ENCODE results near the gene TSPAN2.

The TSPAN2 gene

DNA sequence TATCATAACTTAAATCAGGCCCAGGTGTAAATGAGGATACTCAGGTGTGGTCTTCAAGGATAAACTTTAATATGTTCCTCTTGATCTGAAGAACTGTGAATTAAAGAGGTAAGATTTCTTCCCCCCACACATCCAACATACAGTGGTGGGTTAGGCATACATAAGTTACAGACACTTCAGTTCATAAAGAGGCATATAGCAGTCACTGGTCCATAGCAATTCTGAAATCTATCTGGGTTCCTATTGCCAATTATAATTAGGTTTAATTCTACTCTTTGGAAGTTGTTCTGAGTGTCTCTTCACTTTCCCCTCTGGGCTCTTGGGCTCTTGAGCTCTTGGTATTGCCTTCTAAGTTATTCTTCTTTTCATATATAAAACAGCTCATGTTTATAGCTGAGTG lies 32.5 kb upstream of the TSPAN2 start:
- peaks cover 6% of the 10 kb centered on the region for H3K36me3 Mint-ChIP-seq

DNA sequence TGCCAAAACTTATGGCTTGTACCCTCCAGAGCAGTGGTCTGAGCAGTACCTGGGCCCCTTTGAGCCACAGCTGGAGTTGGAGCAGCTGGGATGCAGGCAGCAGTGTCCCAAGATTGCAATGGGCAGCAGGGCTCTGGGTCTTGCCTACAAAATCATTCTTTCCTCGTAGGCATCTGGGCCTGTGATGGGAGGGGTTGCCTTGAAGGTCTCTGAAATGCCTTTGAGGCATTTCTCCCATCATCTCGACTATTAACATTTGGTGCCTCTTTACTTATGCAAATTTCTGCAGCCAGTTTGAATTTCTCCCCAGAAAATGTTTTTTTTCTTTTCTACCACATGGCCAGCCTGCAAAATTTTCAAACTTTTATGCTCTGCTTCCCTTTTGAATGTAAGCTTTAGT lies 31.0 kb upstream of the TSPAN2 start:
- H3K4me3 Mint-ChIP-seq: no peak overlapping the region
- no peak overlapping the region for H3K27ac Mint-ChIP-seq
- no peaks in the 10 kb centered on the region for H3K4me1 Mint-ChIP-seq (ENCODE audit: low read depth)
- H3K27me3 Mint-ChIP-seq: peaks cover 13% of the 10 kb centered on the region
- H3K36me3 Mint-ChIP-seq: peaks cover 6% of the 10 kb centered on the region
- H3K9me3 Mint-ChIP-seq (ENCODE audit: low read depth): peaks cover 27% of the 10 kb centered on the region

More for the DNA sequence above, 32.5 kb upstream of the TSPAN2 start:
- Mint-ChIP-seq H3K27ac (no peak overlapping the region), H3K27me3 (peaks cover 14% of the 10 kb centered on the region), H3K4me3 (no peak overlapping the region), H3K4me1 (ENCODE audit: low read depth) (no peaks in the 10 kb centered on the region), H3K9me3 (ENCODE audit: low read depth) (peaks cover 27% of the 10 kb centered on the region)

DNA sequence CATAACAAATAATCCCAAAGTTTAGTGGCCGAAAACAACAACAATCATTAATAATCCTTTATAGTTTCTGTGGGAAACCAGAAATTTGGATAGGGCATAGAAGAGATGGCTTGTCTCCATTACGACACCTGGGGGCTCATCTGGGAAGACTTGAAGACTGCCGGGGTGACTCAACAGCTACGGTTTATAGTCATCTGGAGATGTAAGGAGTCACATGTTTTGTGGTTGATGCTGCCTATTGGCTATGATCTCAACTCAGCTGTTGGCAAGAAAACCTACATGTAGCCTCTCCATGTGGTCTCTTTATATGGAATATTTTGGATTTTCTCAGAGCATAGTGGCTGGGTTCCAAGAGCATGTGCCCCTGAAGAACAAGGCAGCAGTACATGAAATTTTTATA lies 29.3 kb upstream of the TSPAN2 start:
- Mint-ChIP-seq H3K36me3 (peaks cover 4% of the 10 kb centered on the region), H3K27ac (no peak overlapping the region), H3K4me1 (ENCODE audit: low read depth) (no peaks in the 10 kb centered on the region), H3K27me3 (peaks cover 8% of the 10 kb centered on the region), H3K9me3 (ENCODE audit: low read depth) (peaks cover 16% of the 10 kb centered on the region), H3K4me3 (no peak overlapping the region)

DNA sequence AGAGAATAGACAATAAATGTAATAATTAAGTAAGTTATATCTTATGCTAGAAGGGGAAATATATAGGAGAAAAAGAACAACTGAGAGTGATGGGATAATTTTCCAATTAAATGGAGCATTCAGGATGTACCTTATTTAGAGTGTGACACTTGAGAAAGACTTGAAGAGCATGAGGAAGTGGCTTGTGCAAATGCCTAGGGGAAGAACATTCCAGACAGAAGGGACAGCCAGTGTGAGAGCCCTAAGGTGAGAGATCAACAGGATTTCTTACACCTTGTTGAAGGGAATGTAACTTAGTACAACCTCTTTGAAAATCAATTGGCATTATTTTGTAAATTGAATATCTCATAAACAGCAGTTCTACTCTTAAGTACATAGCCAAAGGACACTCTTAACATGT lies 28.8 kb upstream of the TSPAN2 start:
- no peak overlapping the region for H3K27ac Mint-ChIP-seq
- H3K9me3 Mint-ChIP-seq (ENCODE audit: low read depth): peaks cover 11% of the 10 kb centered on the region
- H3K27me3 Mint-ChIP-seq: peaks cover 8% of the 10 kb centered on the region
- no peak overlapping the region for H3K4me3 Mint-ChIP-seq
- H3K36me3 Mint-ChIP-seq: peaks cover 4% of the 10 kb centered on the region
- H3K4me1 Mint-ChIP-seq (ENCODE audit: low read depth): no peaks in the 10 kb centered on the region

DNA sequence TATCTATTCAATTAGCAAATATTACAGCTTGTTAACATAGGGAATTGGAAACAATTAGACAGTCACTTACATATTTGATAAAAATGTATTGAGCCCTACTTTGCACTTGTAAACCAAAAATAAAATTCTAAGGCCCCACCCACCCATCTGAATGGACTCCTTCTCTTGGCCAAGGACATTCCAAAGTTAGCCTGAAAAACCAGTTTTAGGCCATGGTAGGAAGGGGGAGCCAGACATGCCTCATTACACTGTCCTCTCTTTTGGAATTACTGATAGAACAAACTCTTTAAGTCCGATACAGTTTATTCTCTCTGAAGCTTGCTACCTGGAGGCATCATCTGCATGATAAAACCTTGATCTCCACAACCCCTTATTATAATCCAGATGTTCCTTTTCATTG lies 28.0 kb upstream of the TSPAN2 start:
- peaks cover 5% of the 10 kb centered on the region for H3K4me1 Mint-ChIP-seq (ENCODE audit: low read depth)
- no peak overlapping the region for H3K4me3 Mint-ChIP-seq
- peaks cover 4% of the 10 kb centered on the region for H3K36me3 Mint-ChIP-seq
- H3K27me3 Mint-ChIP-seq: peaks cover 8% of the 10 kb centered on the region
- H3K9me3 Mint-ChIP-seq (ENCODE audit: low read depth): peaks cover 10% of the 10 kb centered on the region
- H3K27ac Mint-ChIP-seq: no peak overlapping the region

DNA sequence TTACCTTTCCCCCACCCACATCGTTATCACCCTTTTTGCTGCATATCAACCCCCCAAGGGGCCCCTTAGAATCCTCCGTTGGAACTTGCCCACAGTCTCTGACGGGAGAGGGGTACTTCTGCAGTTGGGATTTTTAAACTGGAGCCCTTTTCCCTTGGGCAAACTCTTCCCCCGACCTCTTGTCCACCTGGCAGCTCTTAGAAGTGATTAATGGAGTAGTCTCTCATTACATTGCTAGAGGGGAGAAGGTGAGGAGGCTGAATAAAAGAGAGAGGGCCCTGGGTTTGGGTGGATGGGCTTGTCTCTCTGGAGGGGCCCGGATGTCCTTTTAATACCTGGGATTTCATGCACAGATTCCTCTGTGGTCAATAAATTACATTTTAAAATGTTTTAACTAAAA lies 27.2 kb upstream of the TSPAN2 start:
- Mint-ChIP-seq H3K4me1 (ENCODE audit: low read depth) (peaks cover 6% of the 10 kb centered on the region), H3K27ac (no peak overlapping the region), H3K27me3 (peaks cover 5% of the 10 kb centered on the region), H3K4me3 (no peak overlapping the region), H3K36me3 (peaks cover 2% of the 10 kb centered on the region), H3K9me3 (ENCODE audit: low read depth) (peaks cover 3% of the 10 kb centered on the region)

DNA sequence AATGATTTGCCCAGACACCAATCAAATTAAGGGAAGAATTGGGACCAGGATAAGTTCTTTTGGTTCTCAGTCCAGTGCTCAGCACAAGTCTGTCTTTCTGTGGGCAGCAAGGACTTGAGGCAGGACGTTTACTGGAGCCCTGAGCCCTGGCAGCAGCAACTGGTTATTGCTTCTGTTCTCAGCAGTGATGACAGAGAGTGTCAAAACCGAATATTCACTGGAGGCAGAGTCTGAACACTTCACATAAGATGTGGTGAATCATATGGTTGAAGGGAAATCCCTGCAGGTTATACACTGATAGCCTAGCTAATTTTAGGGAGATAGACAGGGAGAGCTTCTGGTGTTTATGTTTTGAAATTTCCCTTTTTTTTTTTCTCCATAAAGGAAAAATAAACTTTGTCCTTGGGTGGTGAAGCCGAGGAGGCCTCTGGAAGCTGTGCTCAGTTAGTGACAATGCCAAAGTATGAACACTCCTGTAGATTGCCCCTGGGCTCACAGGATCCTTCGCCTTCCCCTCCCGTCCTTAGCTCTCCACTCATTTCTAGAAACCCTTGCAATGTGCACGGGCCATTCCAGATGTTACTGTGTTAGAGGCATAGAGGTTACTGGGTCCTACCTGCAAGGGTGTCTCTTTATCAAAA lies 26.3 kb upstream of the TSPAN2 start:
- Mint-ChIP-seq H3K36me3 (no peaks in the 10 kb centered on the region), H3K27ac (no peak overlapping the region), H3K4me1 (ENCODE audit: low read depth) (peaks cover 6% of the 10 kb centered on the region), H3K9me3 (ENCODE audit: low read depth) (peaks cover 3% of the 10 kb centered on the region), H3K4me3 (no peak overlapping the region), H3K27me3 (peaks cover 5% of the 10 kb centered on the region)

DNA sequence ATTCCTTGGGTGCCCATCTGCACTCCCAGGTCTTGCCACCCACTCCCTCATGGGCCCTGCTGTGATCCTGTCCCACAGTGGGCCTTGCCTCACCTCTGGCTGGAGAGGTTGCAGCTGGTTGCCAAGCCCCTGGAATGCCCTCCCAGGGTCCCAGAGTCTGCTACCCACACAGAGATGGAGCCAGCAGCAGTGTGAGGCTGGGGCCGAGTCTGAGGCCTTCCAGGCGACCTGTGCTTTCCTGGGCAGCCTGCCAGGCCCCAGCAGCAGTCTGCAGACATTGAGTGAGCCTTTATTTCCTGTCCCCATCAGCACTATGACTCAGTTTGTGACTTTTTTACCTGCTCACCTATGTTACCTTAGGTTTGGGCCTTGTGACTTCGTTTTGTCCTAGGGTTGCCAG lies 25.0 kb upstream of the TSPAN2 start:
- Mint-ChIP-seq H3K4me3 (no peak overlapping the region), H3K27me3 (no peaks in the 10 kb centered on the region), H3K36me3 (peaks cover 3% of the 10 kb centered on the region), H3K27ac (no peak overlapping the region), H3K4me1 (ENCODE audit: low read depth) (peaks cover 6% of the 10 kb centered on the region), H3K9me3 (ENCODE audit: low read depth) (no peaks in the 10 kb centered on the region)

DNA sequence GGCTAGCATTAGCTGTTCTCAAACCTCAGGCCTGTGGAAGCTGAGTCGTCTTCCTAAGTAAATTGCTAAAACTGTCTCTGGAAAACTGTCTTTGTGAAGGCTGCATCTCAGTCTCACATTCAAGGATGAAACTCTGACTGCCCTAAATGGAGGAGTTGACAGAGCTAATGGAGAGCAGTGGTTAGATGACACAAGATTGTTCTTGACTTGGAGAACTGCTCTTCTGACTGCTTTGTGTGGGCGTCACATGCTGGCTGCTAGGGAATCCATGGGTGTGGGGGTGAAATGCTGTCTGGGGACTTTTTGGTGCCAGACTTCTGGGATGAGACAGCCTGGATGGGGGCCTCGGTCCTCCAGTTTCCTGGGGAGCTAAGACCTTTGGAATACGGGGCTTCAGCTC lies 24.5 kb upstream of the TSPAN2 start:
- no peaks in the 10 kb centered on the region for H3K9me3 Mint-ChIP-seq (ENCODE audit: low read depth)
- no peak overlapping the region for H3K4me3 Mint-ChIP-seq
- peaks cover 6% of the 10 kb centered on the region for H3K4me1 Mint-ChIP-seq (ENCODE audit: low read depth)
- H3K27ac Mint-ChIP-seq: no peak overlapping the region
- H3K27me3 Mint-ChIP-seq: no peaks in the 10 kb centered on the region
- peaks cover 3% of the 10 kb centered on the region for H3K36me3 Mint-ChIP-seq

DNA sequence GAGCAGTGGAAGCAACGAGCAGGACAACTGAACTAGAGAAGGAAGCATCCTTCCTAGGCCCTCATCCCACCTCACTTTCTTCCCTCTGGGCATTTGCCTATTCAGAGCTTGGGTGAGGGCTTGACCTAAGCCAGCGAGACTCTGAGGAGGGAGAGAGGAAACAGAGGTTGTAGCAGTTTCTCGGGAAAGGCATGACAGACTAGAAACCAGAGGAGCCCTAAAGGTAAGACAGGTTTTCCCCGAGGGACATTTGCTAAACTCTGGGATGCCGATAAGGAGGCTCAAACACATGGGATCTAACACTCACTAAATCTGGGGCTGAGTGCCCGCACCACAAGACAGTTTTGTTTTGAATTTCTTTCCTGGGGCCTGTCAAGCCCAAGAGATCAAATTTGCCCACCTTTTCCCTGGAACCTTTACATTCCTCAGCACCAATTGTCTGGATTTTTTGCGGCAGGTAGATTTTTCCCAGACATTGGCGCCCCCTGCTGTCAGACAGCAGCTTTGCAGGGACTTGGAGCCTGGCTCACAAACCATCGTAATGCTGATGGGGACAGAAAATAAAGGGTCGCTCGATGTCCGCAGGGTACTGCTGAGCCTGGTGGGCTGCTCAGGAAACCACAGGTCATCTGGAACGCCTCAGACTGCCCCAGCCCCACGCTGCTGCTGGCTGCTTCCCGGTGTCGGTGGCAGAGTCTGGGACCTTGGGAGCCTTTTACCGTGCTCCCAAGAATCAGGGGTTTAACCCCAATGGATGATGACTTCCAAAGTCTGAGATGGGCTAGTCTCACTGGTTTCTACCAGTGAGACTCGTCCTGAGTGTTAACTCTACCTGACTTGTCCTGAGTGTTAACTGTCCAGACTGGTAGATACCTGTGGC lies 23.4 kb upstream of the TSPAN2 start:
- Mint-ChIP-seq H3K4me3 (no peak overlapping the region), H3K36me3 (peaks cover 4% of the 10 kb centered on the region), H3K27me3 (no peaks in the 10 kb centered on the region), H3K27ac (no peak overlapping the region), H3K4me1 (ENCODE audit: low read depth) (peaks cover 11% of the 10 kb centered on the region), H3K9me3 (ENCODE audit: low read depth) (no peaks in the 10 kb centered on the region)

DNA sequence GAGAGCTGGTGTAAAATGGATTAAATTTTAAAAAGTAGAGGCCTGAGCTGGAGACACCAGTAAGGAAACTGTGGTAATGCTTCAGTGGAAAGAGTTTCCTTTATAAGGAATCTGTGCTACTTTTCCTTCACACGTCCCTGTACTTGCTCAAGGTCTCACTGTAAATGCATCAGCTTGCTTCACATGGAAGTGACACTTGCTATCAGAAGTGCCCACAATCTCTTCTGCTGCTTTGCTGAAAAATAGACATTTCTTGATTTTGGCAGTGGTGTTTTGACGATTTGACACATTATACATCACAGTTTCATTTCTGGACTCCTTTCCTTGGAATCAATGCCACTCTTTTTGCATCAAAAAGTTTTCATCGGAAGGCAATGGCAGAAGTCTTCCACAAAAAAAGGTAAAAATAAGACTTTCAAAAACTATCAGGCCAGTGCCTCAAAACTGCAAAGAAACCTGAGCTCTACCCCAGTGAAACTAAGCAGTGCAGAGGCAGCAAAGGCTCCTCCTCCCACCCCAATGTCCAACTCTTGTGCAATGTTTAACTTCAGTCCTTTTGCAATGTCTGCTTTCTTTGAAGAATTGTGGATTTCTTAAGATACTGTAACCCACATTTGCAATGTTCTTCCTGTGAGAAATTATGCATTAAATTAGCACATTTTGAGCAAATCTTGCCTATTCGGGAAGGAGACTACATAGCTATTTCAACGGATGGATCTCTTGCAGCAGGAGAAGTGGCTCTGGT lies 18.4 kb upstream of the TSPAN2 start:
- H3K36me3 Mint-ChIP-seq: peaks cover 4% of the 10 kb centered on the region
- no peaks in the 10 kb centered on the region for H3K27me3 Mint-ChIP-seq
- no peak overlapping the region for H3K4me3 Mint-ChIP-seq
- H3K9me3 Mint-ChIP-seq (ENCODE audit: low read depth): no peaks in the 10 kb centered on the region
- H3K4me1 Mint-ChIP-seq (ENCODE audit: low read depth): peaks cover 12% of the 10 kb centered on the region
- no peak overlapping the region for H3K27ac Mint-ChIP-seq

DNA sequence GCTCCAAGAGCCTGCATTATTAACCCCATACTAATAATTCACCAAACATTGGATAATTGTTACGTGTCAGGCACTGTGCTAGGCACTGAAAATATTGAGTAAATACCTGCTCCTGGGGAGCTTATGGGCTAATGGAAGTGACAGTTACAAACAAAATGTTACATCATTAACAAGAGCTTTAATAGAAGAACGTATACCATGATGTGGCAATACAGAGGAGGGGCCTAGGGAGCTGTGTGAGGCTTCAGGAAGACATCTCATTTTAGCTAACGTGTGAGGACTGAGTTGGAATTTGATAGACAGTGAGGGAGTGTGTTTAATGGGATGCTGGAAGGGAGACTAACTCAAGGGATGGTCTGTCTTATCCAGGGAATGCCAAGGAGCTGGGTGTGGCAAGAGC lies 16.5 kb upstream of the TSPAN2 start:
- H3K27me3 Mint-ChIP-seq: no peaks in the 10 kb centered on the region

DNA sequence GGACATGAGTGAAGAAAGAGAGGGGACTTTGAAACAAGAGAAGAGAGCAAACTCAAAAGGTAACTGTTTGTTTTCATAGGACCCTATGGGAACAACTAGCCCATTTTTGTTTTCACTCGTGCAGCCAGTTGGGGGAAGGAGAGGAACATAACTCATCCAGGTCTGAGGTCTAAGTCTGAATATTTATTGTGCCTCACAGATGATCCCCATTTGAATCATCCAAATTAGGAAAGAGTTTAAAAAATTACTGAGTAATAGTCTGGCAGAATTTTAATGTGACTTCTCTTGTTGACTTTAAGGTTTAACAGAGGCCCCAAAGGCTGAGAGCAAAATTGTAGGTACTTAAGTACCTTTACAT lies 10.4 kb upstream of the TSPAN2 start:
- Mint-ChIP-seq H3K9me3 (ENCODE audit: low read depth) (no peaks in the 10 kb centered on the region), H3K27ac (peak overlapping the region; percentile 89), H3K4me3 (peak overlapping the region; percentile 90), H3K27me3 (no peaks in the 10 kb centered on the region), H3K36me3 (no peaks in the 10 kb centered on the region), H3K4me1 (ENCODE audit: low read depth) (peaks cover 44% of the 10 kb centered on the region)

More for the DNA sequence above, 16.5 kb upstream of the TSPAN2 start:
- no peaks in the 10 kb centered on the region for H3K9me3 Mint-ChIP-seq (ENCODE audit: low read depth)
- peaks cover 4% of the 10 kb centered on the region for H3K36me3 Mint-ChIP-seq
- no peak overlapping the region for H3K27ac Mint-ChIP-seq
- H3K4me3 Mint-ChIP-seq: no peak overlapping the region
- peaks cover 12% of the 10 kb centered on the region for H3K4me1 Mint-ChIP-seq (ENCODE audit: low read depth)

DNA sequence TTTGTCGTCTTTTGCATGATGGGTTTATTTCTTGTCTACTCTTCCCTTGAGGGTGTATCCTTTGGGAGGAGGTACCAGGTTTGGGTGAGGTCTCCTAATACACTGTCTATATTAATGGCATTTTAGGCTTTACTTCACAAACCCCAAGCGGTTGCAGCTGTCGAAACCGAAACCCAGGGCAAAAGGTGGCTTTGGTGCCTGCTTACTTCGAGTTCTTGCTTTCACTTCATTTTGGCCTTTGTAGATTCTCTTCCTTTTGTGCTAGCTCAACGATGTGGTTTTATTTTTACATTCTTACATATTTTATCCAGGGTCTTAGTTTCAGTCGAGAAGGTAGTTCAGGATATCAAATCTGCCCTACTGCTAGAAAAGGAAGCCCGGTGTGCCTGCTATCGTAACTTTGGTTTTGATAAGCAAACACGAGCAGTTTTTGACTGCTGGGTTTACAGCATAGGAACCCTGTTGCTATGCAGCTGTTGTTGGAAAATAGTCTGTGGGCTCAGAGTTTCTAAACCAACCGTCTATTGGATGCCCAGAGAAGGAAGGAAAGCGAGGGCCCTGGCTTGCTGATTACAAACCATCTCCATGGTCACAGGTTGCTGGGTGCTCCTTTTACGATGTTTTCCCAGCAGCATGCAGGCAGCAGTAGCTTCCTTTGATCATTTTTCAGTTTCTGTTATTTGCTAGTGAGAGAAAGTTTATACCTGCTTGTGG lies 9.8 kb upstream of the TSPAN2 start:
- H3K27ac Mint-ChIP-seq: peak overlapping the region; percentile 89
- no peaks in the 10 kb centered on the region for H3K9me3 Mint-ChIP-seq (ENCODE audit: low read depth)
- H3K4me1 Mint-ChIP-seq (ENCODE audit: low read depth): peaks cover 44% of the 10 kb centered on the region
- no peaks in the 10 kb centered on the region for H3K27me3 Mint-ChIP-seq
- peak overlapping the region; percentile 90 for H3K4me3 Mint-ChIP-seq
- H3K36me3 Mint-ChIP-seq: no peaks in the 10 kb centered on the region

DNA sequence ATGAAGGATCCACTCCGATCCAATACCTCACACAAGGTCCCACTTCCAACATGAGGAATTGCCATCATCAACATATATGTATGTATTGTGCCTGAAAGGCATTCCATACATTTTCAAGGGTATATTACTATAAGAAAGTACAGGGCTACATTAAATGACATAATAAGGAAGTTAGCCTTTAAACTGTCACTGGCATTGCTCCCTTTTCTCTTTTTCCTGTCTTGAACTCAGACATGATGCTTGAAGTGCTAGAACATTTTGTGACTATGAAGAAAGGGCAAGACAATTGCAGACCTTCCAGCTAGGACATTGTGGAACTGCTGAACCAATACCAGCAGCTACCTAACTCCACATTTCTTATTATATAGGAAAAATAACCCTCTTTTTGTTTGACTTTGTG lies 2.9 kb upstream of the TSPAN2 start:
- no peaks in the 10 kb centered on the region for H3K36me3 Mint-ChIP-seq

More for the DNA sequence above, 2.9 kb upstream of the TSPAN2 start:
- Mint-ChIP-seq H3K4me1 (ENCODE audit: low read depth) (peaks cover 35% of the 10 kb centered on the region), H3K9me3 (ENCODE audit: low read depth) (no peaks in the 10 kb centered on the region), H3K4me3 (no peak overlapping the region), H3K27ac (no peak overlapping the region), H3K27me3 (no peaks in the 10 kb centered on the region)

Data from activated naive CD8-positive, alpha-beta T cell (primary cell).